Measurements from ENCODE around the gene ANKEF1. TPM values are rescaled to one million over a fixed set of nuclear protein-coding genes. Genes with fewer than 3 reads are reported as not detected.

Gene ANKEF1
- total RNA-seq, 1 donor from 2014 or later: 0.99 TPM

DNA sequence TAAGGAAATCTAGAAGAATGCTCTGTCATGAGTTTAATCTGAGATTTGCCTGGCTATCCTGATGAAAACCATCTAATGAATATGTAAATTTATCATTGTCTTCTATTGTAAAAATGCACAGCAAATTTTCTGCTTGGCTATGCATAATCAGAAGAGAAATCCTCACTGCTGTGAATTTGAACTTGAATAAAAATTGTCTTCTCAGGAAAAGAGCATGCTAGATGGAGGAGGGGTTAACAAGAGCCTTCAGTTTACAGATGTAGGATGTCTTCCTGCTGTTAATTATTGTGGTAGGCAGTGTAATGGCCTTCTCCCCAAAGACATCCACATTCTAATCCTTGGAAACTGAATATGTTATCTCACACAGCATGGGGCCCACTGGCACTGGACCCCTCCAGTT is 45.8 kb downstream of the ANKEF1 start:
- DNase-seq (ENCODE audit: low read depth in 2 of 2): no peak

DNA sequence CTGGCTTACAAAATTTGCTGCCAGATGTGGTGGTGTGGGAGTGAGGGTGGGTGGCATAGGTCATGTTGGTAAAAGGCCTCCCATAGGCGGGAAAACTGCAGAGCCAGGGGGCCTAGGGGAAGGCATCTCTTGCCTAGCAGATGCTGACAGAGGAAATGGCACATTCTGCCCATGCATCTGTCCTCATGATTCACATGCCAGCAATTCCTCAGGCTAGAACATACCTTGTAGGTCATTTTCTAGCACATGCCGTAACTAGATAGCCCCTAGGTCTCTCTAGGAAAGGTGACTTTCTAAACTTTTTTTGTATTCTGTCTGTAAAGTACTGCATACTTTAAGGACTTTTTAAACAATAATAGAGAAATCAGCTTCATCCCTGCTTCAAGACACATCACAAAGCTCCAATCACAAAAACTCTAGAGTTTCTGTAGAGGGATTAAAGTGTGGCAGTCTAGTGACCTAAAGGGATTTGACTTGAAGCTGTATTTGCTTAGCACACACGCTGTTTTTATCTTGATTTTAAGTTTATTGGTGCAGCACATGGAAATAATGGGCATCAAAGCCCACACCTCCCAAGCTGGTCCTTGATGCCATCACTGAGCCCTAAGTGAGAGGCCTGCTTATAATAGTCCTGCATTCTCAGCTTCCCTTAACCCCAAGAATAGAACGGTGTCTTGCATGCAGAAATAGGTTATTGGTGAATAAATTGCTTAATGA is 55.2 kb downstream of the ANKEF1 start:
- DNase-seq (ENCODE audit: low read depth in 2 of 2): no peak

DNA sequence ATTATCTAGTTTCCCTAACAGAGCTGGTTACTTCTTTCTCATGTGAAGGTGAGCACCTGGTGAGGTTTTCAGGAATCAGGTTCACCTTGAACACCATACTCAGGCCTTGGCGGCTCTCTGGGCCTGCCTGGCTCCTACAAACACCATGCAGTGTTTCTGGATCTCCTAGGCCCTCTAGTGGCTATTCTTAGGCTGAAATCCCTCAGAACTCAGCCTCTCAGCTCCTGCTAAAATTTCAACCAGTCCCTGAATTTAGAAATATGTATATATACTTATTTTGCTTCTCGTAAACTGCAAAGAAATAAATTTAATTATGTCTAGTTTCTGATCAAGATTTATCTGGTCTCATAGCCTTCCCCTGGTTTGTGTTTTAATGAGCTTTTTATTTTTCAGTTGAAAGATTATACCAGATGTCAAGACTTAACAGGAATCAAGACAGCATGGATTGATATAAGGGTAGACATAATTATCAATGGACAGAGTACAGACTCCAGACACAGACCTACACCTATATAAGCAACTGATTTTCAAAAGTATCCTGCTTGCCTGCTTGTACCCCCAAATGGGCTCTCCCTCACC is 55.9 kb downstream of the ANKEF1 start:
- DNase-seq (ENCODE audit: low read depth in 2 of 2): peak; percentile 63 to 68

DNA sequence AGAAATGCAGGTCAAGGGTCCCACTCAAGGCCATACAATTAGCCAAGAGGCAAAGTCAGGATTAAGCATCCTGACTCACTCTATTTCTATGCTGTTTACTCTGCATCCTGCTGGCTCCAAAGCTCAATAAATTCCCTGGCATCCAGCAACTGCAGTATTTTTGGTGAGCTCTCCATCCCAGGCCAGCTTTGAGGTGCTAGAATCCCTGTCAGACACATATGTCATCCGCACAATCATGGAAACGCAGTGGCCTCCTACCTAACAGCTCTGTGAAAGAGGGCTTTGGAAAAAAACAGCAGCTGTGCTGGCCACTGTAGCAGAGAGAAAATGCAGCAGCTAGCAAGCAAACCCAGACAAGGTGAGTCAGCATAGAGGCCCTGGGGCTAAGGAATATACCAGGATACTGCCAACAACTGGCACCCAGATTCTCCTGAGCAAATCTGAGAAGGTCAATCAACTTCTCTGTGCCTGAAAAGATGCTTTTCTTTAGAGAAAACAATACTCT is 58.4 kb downstream of the ANKEF1 start:
- peak in 1 of 2 donors; percentile 23 for DNase-seq (ENCODE audit: low read depth in 2 of 2)

DNA sequence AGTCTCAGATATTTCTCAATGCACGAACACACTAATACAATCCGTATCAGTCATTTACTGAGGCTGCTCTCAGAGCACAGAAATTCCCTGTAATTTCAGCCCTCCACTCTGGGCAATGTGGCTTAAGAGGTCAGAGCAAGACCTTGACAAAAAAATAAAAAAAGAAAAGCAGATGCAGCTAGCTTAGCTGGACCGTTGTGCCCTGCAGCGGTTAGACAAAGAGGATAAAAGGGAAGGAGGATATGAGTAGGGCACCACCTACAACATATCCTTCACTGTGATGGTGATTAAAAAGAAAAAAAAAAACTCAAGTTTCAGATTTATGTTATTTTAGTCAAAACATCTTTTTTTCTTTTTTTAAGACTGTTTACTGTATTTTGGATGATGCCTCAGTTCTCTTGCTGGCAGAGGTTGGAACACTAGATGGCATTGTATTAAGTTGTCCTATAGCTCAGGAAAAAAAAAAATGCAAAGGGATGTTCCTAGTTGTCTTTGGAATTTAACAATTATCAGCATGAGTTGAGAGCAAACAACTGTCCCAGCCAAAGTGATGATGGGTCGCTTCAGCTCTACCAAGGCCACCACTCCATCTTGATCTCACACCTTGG is 59.9 kb downstream of the ANKEF1 start:
- no peak for DNase-seq (ENCODE audit: low read depth in 2 of 2)

DNA sequence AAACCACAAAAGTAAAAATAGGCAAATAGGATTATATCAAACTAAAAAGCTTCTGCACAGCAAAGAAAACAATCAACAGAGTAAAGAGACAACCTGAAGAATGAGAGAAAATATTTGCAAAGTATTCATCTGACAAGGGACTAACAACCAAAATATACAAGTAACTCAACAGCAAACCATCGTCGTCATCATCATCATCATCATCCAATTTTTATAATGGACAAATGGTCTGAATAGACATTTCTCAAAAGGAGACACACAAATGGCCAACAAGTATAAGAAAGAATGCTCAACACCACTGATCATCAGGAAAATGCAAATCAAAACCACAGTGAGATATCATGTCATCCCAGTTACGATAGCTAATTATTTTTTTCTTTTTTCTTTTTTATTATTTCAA is 62.0 kb downstream of the ANKEF1 start:
- DNase-seq (ENCODE audit: low read depth in 2 of 2): no peak

DNA sequence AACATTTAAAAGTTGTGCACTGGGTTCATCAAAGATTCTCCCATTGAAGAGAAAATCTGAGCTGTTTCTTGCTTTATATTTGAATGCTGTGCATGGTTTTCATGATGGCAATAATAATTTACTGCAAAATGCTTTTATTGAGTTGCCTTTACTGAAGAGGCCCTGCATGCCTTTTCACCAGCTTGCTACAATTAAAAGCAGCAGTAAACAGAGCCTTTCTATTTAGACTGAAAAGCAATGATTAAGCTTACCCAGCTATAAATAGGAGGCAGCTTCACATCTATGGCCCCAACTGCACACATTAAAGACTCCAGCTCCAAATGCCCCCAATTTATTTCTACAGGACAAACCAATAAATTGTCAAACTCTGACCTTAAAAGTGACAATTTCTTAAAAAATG is 70.3 kb downstream of the ANKEF1 start:
- no peak for DNase-seq (ENCODE audit: low read depth in 2 of 2)

Other genes starting within 250 kb of the ANKEF1 start
- not detected in 2 replicates for gene PAK5, start 195.9 kb upstream of the ANKEF1 start, total RNA-seq
- gene SNAP25, start 183.8 kb downstream of the ANKEF1 start, total RNA-seq: 0.22 TPM in 1 of 2 replicates, not detected in the other